ENCODE measurements around the gene NUDT1.

Gene NUDT1

DNA sequence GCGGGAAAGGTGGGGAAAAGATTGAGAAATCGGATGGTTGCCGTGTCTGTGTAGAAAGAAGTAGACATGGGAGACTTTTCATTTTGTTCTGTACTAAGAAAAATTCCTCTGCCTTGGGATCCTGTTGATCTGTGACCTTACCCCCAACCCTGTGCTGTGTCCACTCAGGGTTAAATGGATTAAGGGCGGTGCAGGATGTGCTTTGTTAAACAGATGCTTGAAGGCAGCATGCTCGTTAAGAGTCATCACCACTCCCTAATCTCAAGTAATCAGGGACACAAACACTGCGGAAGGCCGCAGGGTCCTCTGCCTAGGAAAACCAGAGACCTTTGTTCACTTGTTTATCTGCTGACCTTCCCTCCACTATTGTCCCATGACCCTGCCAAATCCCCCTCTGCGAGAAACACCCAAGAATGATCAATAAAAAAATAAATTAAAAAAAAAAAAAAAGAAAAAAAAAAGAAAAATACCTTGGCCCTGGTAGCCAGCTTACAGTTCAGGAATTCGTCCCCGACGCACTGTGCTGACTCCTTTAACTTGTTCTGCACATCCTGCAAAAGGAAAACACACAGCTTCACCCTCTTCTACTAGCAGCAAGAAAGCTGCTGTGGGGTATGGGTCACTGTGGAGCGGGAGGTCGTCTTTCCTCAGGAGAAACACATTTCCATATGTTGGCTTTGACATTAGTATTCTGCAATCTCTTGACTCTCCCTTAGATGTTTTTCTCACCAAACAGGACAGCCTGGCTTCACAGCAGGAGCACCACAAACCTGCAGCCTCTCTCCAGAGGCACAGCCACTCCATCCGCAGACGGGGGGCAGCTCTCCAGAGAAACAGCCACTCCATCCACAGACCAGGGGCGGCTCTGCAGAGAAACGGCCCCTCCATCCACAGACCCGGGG lies 27.3 kb downstream of the NUDT1 start:
- DNase-seq (ENCODE audit: low read depth), result peak; percentile 63

DNA sequence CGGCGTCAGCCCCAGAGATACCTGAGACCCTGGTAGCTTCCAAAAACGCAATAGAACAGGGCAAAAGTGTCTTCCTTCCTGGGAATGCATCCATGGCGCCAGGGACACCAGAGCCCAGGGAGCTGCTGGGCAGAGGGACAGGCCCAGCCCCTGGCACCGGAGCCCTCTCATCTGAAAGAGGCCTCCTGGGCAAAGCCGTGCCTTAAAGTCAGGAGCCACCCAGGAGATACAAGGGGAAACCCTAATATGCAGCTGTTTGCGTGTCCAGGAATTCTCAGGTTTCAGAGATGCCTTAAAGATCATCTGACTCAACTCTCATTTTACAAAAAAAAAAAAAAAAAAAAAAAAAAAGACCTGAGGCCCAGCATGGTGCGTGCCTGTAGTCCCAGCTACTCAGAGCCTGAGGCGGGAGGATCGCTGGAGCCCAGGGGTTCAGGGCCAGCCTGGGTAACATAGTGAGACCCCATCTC lies 28.0 kb downstream of the NUDT1 start:
- DNase-seq (ENCODE audit: low read depth), result peak; percentile 50

DNA sequence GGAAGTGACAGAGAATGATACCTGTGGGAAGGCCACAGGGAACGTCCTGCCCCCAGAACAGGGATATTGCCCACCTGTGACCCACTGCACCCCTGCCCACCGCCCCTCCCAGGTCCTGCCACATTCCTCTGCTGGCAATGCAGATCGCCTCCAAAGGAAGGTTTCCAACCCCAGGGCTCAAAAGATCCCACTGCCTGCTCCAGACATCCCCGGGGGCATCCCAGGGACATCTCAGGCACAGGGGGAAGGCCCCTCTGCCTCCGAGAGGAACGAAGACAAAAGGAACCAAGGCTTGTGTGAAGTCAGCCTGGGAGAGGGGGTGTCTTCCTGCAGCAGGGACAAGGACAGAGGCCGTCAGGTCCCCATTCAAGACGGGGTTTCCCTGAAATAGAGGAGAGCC lies 28.5 kb downstream of the NUDT1 start:
- DNase-seq (ENCODE audit: low read depth), result no peak

GRCh38 chr7:2271273-2272026 lies 29.4 kb downstream of the NUDT1 start:
- DNase-seq (ENCODE audit: low read depth), result no peak

DNA sequence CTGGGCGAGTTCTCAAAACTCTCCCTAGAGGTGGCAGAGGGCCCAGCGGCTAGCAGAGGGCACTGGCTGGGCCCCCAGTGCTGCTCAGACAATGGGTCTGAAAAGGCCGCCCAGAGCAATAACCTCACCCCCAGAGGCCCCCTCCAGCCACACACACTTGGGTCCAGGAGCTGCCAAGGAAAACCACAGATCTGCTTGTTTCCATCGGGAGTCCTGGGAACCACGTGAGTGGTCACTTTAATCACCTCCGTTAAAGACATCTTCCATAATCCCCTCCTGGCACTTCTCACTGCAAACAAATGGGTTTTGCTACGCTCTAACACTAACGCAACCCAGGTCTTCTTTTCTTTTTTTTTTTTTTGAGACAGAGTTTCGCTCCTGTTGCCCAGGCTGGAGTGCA lies 30.0 kb downstream of the NUDT1 start:
- DNase-seq (ENCODE audit: low read depth), result no peak

DNA sequence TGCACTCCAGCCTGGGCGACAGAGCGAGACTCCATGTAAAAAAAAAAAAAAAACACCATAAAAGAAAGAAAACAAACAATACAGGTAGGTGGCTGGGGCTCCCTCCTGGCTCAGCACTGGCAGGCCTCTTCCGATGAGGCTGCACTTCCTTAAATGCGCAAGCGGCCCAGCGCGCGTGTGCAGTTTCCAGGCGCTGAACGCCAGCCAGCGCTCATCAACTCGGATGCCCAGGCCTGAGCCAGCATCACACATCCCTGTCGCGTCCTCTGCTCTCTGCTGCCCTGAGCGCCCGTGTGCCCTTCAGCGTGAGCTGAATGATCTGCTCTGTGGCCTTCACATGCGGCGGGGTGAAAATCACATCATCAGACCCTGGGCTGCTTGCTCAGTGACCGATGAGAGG lies 31.8 kb downstream of the NUDT1 start:
- no peak for DNase-seq (ENCODE audit: low read depth)

DNA sequence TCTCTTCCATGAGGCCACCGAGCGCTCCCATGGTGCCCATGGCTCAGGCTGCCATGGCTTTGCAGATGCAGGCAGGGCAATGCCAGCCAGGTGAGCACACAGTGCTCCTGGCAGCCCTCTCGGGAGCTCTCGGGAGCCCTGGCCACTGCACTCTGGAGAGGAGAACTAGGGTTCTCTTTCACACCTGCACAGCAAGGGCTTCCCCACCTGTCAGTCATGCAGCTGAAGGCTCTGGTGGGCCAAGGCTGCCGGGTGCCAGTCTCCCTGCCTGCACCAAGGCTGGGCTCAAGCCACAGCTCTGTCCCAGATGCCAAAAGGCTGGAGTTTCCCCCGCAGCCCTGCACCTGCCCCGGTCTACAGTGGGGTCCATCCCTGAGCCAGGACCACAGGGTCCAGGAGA lies 32.6 kb downstream of the NUDT1 start:
- DNase-seq (ENCODE audit: low read depth), result no peak

DNA sequence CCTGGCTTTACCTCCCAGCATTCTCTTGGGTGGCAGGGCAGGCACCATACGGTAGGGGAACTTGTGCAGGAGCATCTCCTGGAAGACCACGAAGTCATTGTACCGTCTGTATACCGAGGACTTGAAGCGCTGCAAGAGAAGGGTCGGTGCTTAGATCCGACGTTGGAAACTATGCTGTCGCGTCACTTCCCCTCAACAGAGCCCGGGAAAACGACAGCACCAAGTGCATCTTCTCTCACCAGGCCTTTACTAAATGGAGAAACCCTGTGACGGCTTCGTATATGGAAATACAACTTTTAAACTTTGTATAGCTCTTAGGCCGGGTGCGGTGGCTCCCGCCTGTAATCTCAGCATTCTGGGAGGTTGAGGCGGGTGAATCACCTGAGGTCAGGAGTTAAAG lies 33.1 kb downstream of the NUDT1 start:
- no peak for DNase-seq (ENCODE audit: low read depth)

DNA sequence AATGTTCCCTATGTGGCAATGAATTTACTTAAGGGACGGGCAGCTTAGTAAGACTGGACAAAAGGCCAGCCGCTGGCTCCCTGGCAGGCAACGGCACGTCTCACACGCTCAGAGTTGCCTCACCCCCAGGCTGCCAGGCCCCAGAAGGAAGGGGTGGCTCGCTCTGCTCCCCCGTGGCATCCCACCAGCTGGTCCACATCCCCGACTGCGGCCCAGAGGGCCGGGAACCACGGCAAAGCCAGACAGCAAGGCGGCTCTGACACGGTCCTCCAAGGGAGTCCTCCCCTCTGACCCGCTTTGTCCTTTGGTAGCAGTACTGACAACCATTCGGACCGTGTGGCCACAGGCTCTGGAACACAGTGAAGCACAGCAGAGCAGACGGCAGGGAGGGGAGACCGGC lies 34.1 kb downstream of the NUDT1 start:
- no peak for DNase-seq (ENCODE audit: low read depth)

- no peak for DNase-seq (ENCODE audit: low read depth)
These were observed 36.0 kb downstream of the NUDT1 start for GRCh38 chr7:2278026-2278425.

DNA sequence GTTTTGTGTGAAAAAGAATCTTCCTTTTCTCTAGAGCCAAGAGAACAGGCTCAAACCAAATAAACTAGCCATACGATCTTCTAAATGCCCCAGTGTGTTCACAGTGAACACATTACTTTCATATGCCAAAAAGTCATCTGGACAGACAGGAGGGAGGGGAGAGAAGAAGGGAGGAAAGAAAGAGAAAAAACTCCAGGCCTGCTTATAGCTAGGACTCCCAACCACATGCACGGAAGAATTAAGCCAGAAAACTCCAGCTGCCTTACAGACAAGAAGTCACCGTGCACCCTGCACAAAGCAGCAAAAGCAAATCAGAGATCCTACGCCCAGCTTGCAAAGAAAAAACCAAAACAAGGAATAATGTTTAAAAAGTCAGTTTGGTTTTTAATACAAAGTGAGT lies 37.9 kb downstream of the NUDT1 start:
- no peak for DNase-seq (ENCODE audit: low read depth)

GRCh38 chr7:2280424-2280823 lies 38.4 kb downstream of the NUDT1 start:
- DNase-seq (ENCODE audit: low read depth), result no peak

DNA sequence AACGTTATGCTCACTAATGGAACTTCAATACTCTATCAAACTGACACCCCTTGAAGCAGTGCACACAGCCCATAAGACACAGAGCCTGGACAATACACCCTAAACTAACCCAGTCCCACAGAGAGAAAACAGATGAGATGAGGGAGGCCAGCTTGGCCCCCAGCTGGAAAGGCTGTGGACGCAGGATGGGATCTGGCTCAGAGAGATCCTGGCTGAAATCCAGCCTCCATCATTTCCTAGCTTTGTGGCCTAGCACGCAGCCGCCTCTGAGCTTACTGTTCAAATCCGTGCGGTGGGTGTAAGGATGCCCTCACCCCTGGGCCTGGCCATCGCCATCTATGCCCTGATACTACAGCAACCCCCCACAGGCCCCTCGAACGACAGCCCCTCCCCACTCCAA lies 39.5 kb downstream of the NUDT1 start:
- DNase-seq (ENCODE audit: low read depth), result peak; percentile 32

GRCh38 chr7:2282185-2282751 lies 40.2 kb downstream of the NUDT1 start:
- no peak for DNase-seq (ENCODE audit: low read depth)

DNA sequence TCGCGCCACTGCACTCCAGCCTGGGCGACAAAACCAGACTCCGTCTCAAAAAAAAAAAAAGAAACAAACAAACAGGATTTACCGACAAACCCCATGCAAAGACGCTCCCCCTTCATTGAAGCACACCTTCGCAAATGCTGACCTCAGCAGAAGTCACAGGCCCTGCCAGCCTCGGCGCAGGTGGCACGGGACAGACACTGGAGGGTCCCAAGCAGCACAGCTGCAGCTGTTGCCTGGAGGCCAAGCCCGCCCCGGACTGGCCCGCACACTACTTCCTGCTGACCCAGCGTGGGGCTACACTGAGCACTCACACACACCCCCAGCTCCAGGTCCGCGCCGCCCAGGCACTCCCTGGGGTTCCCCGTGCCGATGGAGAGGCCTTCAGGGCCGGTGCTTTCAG lies 41.0 kb downstream of the NUDT1 start:
- DNase-seq (ENCODE audit: low read depth), result no peak

DNA sequence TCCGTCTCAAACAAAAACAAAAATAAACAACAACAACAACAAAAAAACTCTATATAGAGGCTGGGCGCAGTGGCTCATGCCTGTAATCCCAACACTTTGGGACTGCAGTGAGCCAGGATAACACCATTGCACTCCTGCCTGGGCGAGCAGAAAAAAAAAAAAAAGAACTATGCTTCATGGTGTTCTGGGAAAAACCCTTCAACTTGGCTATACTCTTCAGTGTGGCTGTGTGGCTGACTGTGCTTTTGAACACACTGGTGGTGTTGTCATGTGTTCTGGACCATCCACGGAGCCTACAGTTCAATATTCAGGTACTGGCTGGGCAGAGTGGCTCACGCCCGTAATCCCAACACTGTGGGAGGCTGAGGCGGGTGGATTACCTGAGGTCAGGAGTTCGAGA lies 45.7 kb downstream of the NUDT1 start:
- no peak for DNase-seq (ENCODE audit: low read depth)

DNA sequence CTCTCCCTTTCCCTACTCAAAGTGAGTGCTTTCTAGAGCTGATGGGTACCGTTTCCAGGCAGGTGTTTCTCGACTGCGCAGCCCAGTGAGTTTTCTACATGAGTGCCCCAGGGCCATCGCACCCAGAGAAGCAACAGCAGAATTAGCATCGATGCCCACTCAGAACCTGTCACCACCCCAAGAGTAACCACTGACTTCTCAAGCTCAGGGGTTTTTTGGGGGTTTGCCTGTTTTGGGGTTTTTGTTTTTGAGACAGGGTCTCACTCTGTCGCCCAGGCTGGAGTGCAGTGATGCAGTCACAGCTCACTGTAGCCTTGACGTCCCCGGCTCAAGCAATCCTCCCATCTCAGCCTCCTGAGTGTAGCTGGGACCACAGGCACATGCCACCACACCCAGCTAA lies 46.5 kb downstream of the NUDT1 start:
- DNase-seq (ENCODE audit: low read depth), result no peak

DNA sequence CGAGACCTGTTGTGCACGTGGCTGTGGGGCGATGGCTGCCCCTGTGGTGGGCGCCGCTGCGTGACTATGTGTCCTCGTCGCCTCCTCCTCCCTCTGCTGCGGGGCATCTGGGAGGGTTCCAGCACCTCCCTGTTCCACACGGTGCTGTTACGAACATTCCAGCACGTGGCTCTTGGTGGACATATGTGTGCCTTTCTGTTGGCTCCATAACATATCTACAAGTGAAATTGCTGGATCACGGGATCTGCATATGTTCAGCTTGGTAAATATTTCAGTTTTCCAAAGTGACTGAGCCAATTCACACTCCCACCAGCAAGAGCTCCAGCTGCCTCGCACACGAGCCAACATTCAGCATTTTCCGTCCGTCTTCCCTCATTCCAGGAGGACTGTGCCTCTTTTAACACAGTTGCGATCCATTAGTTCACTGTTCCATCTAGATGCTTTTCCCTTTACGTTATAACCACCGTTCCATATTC lies 47.1 kb downstream of the NUDT1 start:
- no peak for DNase-seq (ENCODE audit: low read depth)

DNA sequence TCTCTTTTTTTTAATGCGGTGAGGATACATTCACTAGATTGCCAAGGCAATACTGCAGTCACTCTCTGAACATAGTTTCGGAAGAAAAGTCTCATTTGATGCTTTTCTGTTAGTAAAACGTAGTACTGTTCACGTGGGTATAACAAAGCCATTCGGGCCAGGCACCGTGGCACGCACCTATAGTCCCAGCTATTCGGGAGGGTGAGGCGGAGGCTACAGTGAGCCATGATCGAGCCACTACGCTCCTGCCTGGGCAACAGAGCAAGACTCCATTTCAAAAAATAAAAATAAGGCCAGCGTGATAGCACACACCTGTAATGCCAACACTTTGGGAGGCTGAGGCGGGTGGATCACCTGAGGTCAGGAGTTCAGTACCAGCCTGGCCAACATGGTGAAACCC lies 47.6 kb downstream of the NUDT1 start:
- no peak for DNase-seq (ENCODE audit: low read depth)

GRCh38 chr7:2290877-2291276 lies 48.9 kb downstream of the NUDT1 start:
- DNase-seq (ENCODE audit: low read depth), result no peak

DNA sequence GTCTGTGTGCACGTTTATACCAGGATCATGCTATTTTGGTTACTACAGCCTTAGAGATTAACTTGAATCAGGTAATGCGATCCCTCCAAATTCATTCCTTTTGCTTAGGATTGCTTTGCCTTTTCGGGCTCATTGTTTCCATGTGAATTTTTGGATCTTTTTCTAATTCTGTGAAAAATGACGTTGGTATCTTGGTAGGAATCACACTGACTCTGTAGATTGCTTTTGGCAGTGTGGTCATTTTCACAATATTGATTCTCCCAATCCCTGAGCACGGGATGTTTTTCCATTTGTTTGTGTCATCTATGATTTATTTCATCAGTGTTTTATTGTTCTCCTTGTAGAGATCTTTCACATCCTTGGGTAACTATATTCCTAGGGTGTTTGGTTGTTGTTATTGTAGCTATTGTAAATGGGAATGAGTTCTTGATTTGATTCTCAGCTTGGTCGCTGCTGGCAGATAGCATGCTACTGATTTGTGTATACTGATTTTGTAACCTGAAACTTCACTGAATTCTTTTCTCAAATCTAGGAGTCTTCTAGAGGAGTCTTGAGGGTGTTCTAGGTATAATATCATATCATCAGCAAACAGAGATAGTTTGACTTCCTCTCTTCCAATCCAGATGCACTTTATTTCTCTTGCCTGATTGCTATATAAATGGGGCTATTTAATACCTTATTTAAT lies 54.1 kb downstream of the NUDT1 start:
- peak; percentile 8 for DNase-seq (ENCODE audit: low read depth)

- no peak for DNase-seq (ENCODE audit: low read depth)
These were observed 54.8 kb downstream of the NUDT1 start for GRCh38 chr7:2296832-2297231.

All from EH (cell line).